CD4-positive, CD25-positive, alpha-beta regulatory T cell (primary cell): ENCODE results near the gene SYNE1. TPM values are rescaled to one million over a fixed set of nuclear protein-coding genes. Genes with fewer than 3 reads are reported as not detected.

Source experiments
- ATAC-seq, 2 donors: fragments of 150-1000 bp; cut with Tn5 transposase; one replicate each; pipeline ENCODE4 v1.10.0; 2021; ENCODE audit warnings: low read depth in 2 of 2, moderate number of reproducible peaks in 2 of 2, moderate library complexity in 1 of 2
- DNase-seq, 3 donors: peaks; one replicate each; pipeline versions ENCODE4 v3.0.0 to v3.0.0-alpha.2; 2012 to 2022; ENCODE audit warnings: mixed read lengths in 1 of 3
- H3K27ac ChIP-seq: one replicate; pipeline ENCODE4 v1.7.0; 2013; ENCODE audit warnings: mild to moderate bottlenecking, low read length; ENCODE audit not compliant: insufficient read depth, poor library complexity, severe bottlenecking
- H3K27me3 ChIP-seq: one replicate; pipeline ENCODE4 v1.7.0; 2013; ENCODE audit warnings: low read length; ENCODE audit not compliant: control insufficient read depth, insufficient read depth
- H3K36me3 ChIP-seq: one replicate; pipeline ENCODE4 v1.7.0; 2013; ENCODE audit warnings: mild to moderate bottlenecking, low read length, moderate library complexity; ENCODE audit not compliant: control insufficient read depth, insufficient read depth
- H3K4me1 ChIP-seq: 2 replicates; pipeline ENCODE4 v1.7.0; 2013; ENCODE audit warnings: mild to moderate bottlenecking, low read length; ENCODE audit not compliant: insufficient read depth, control insufficient read depth, poor library complexity, severe bottlenecking
- H3K4me3 ChIP-seq: one replicate; pipeline ENCODE4 v1.7.0; 2013; ENCODE audit warnings: low read depth, mild to moderate bottlenecking, low read length, moderate library complexity
- H3K9me3 ChIP-seq, 2 experiments: 1 replicate in 1 of 2; 2 replicates in 1 of 2; pipeline ENCODE4 v1.7.0; 2013; ENCODE audit warnings: low read length in 2 of 2, mild to moderate bottlenecking in 1 of 2, moderate library complexity in 1 of 2; ENCODE audit not compliant: control insufficient read depth in 2 of 2
- H3K27ac Mint-ChIP-seq, 3 donors: one replicate each; pipeline ENCODE4 v1.8.0; 2020 to 2022; ENCODE audit warnings: mild to moderate bottlenecking in 3 of 3, mixed read lengths in 3 of 3, moderate library complexity in 2 of 3
- H3K27me3 Mint-ChIP-seq: one replicate; pipeline ENCODE4 v1.8.0; 2022; ENCODE audit warnings: mild to moderate bottlenecking, mixed read lengths
- H3K36me3 Mint-ChIP-seq: one replicate; pipeline ENCODE4 v1.8.0; 2020; ENCODE audit warnings: mixed read lengths
- H3K4me1 Mint-ChIP-seq, 4 donors: one replicate each; pipeline ENCODE4 v1.8.0; 2020 to 2022; ENCODE audit warnings: mixed read lengths in 4 of 4, mild to moderate bottlenecking in 1 of 4
- H3K4me3 Mint-ChIP-seq, 4 donors: one replicate each; pipeline ENCODE4 v1.8.0; 2020 to 2022; ENCODE audit warnings: mild to moderate bottlenecking in 4 of 4, mixed read lengths in 4 of 4, moderate library complexity in 3 of 4
- H3K9me3 Mint-ChIP-seq, 7 donors: one replicate each; pipeline ENCODE4 v1.8.0; 2020 to 2022; ENCODE audit warnings: mixed read lengths in 7 of 7, mild to moderate bottlenecking in 3 of 7, moderate library complexity in 2 of 7
- polyA plus RNA-seq, 4 donors: library from polyadenylated mRNA; unstranded; fragments of 300-500 nt; fragmentation: Illumina TruSeq; gene quantifications; one replicate each; pipeline ENCODE4 v1.2.3, GENCODE V29; 2021
- total RNA-seq: library from RNA; stranded (reverse); gene quantifications from one replicate; pipeline ENCODE4 v1.2.3, GENCODE V29; 2022

Gene SYNE1
- total and polyA plus RNA-seq, 5 donors from 2014 or later: 48.1 to 166 (median 57.3) TPM

DNA sequence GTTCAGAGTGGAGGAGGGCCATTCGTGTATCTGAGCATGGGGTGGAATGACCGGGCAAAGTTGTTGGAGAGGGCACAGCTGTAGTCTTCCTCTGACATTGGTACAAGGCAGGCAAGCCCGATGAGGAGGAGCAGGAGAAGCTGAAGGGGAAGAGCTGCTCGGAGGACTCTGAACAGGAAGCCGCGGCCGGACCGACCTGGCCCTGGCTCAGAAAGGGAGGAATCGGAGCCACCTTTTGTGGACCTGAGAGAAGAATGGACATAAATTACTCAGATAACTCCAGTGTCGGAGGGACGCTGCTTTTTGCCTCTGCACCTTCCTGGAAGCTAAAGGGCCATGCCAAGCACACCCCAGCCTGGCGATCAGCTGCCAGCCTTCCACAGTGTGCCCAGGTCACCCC is 514.7 kb downstream of the SYNE1 start:
- DNase-seq (no peak), ATAC-seq (no peak)
- no peak overlapping the region for H3K27ac ChIP-seq
- H3K9me3 Mint-ChIP-seq: peaks cover 0 to 5% (median 0%) of the 10 kb centered on the region in 7 donors
- no peak overlapping the region for H3K4me3 ChIP-seq
- no peaks in the 10 kb centered on the region for H3K27me3 Mint-ChIP-seq
- H3K36me3 ChIP-seq: peaks cover 83% of the 10 kb centered on the region
- no peaks in the 10 kb centered on the region for H3K9me3 ChIP-seq
- peaks cover 46% of the 10 kb centered on the region for H3K36me3 Mint-ChIP-seq
- H3K27me3 ChIP-seq: no peaks in the 10 kb centered on the region
- peak overlapping the region in 1 of 3 donors; percentile 67 for H3K27ac Mint-ChIP-seq
- H3K4me1 ChIP-seq: no peaks in the 10 kb centered on the region
- H3K4me3 Mint-ChIP-seq: no peak overlapping the region
- H3K4me1 Mint-ChIP-seq: peaks cover 1 to 14% (median 7%) of the 10 kb centered on the region in 4 donors

- H3K4me1 ChIP-seq: no peaks in the 10 kb centered on the region
- peaks cover 45% of the 10 kb centered on the region for H3K36me3 Mint-ChIP-seq
- H3K4me1 Mint-ChIP-seq: peaks cover 2 to 13% (median 7%) of the 10 kb centered on the region in 4 donors
- ATAC-seq: no peak
- no peak for DNase-seq
- no peak overlapping the region for H3K4me3 Mint-ChIP-seq
- H3K9me3 Mint-ChIP-seq: peaks cover 0 to 5% (median 0%) of the 10 kb centered on the region in 7 donors
- no peaks in the 10 kb centered on the region for H3K27me3 ChIP-seq
- no peaks in the 10 kb centered on the region for H3K9me3 ChIP-seq
- H3K4me3 ChIP-seq: no peak overlapping the region
- no peaks in the 10 kb centered on the region for H3K27me3 Mint-ChIP-seq
- peak overlapping the region in 1 of 3 donors; percentile 67 for H3K27ac Mint-ChIP-seq
- H3K27ac ChIP-seq: no peak overlapping the region
- H3K36me3 ChIP-seq: peaks cover 78% of the 10 kb centered on the region
Measured at GRCh38 chr6:152121910-152122309, 515.3 kb downstream of the SYNE1 start.

DNA sequence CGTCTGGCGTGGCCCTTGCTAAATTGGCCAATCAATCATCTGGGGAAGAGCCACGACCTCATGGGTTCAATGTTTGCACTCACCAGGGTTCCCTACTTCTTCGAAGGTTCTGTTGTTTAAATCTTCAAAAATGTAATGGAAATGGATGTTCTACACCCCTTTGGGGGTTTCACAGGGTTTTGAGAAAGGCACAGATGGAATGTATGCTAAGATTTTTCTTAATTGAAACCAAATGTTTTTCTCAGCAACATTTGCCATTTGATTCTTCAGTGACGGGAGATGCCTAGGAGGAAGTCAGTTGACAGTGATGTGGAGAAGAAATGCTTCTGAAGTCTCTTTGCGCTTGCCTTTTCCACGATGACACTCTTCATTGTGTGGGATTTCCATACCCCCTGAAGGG is 517.3 kb downstream of the SYNE1 start:
- H3K4me1 Mint-ChIP-seq: peaks cover 2 to 7% (median 6%) of the 10 kb centered on the region in 4 donors
- H3K9me3 Mint-ChIP-seq: peaks cover 0 to 5% (median 0%) of the 10 kb centered on the region in 7 donors
- Histone ChIP-seq H3K4me1 (no peaks in the 10 kb centered on the region), H3K36me3 (peaks cover 57% of the 10 kb centered on the region), H3K9me3 (no peaks in the 10 kb centered on the region), H3K27ac (no peak overlapping the region), H3K4me3 (no peak overlapping the region), H3K27me3 (no peaks in the 10 kb centered on the region)
- ATAC-seq (no peak), DNase-seq (no peak)
- H3K27ac Mint-ChIP-seq: no peak overlapping the region
- H3K4me3 Mint-ChIP-seq: no peak overlapping the region
- no peaks in the 10 kb centered on the region for H3K27me3 Mint-ChIP-seq
- peaks cover 45% of the 10 kb centered on the region for H3K36me3 Mint-ChIP-seq

GRCh38 chr6:152118678-152119077 is 518.5 kb downstream of the SYNE1 start:
- Mint-ChIP-seq H3K9me3 (peaks cover 0 to 5% (median 0%) of the 10 kb centered on the region in 7 donors), H3K4me1 (peaks cover 2 to 7% (median 5%) of the 10 kb centered on the region in 4 donors), H3K27me3 (no peaks in the 10 kb centered on the region), H3K27ac (no peak overlapping the region), H3K36me3 (peaks cover 39% of the 10 kb centered on the region), H3K4me3 (no peak overlapping the region)
- no peak overlapping the region for H3K4me3 ChIP-seq
- no peaks in the 10 kb centered on the region for H3K9me3 ChIP-seq
- H3K4me1 ChIP-seq: no peaks in the 10 kb centered on the region
- H3K27me3 ChIP-seq: no peaks in the 10 kb centered on the region
- no peak for ATAC-seq
- DNase-seq: no peak
- H3K27ac ChIP-seq: no peak overlapping the region
- peaks cover 46% of the 10 kb centered on the region for H3K36me3 ChIP-seq

GRCh38 chr6:152118224-152118623 is 518.9 kb downstream of the SYNE1 start:
- H3K27ac Mint-ChIP-seq: peak overlapping the region; percentile 44 to 66 (median 59)
- Histone ChIP-seq H3K4me1 (no peaks in the 10 kb centered on the region), H3K27me3 (no peaks in the 10 kb centered on the region), H3K36me3 (peaks cover 42% of the 10 kb centered on the region), H3K9me3 (no peaks in the 10 kb centered on the region), H3K27ac (no peak overlapping the region), H3K4me3 (no peak overlapping the region)
- H3K9me3 Mint-ChIP-seq: peaks cover 0 to 5% (median 0%) of the 10 kb centered on the region in 7 donors
- DNase-seq (no peak), ATAC-seq (no peak)
- peaks cover 0 to 7% (median 4%) of the 10 kb centered on the region in 4 donors for H3K4me1 Mint-ChIP-seq
- H3K27me3 Mint-ChIP-seq: no peaks in the 10 kb centered on the region
- peaks cover 37% of the 10 kb centered on the region for H3K36me3 Mint-ChIP-seq
- no peak overlapping the region for H3K4me3 Mint-ChIP-seq

GRCh38 chr6:152117156-152118133 is 519.7 kb downstream of the SYNE1 start:
- Mint-ChIP-seq H3K4me1 (peaks cover 0 to 7% (median 4%) of the 10 kb centered on the region in 4 donors), H3K27ac (peak overlapping the region; percentile 44 to 66 (median 59)), H3K36me3 (peaks cover 37% of the 10 kb centered on the region), H3K27me3 (no peaks in the 10 kb centered on the region), H3K9me3 (peaks cover 0 to 5% (median 0%) of the 10 kb centered on the region in 7 donors), H3K4me3 (no peak overlapping the region)
- Histone ChIP-seq H3K9me3 (no peaks in the 10 kb centered on the region), H3K27me3 (no peaks in the 10 kb centered on the region), H3K27ac (no peak overlapping the region), H3K4me3 (no peak overlapping the region), H3K4me1 (no peaks in the 10 kb centered on the region), H3K36me3 (peaks cover 34% of the 10 kb centered on the region)
- DNase-seq (peak in 1 of 3 donors; percentile 38), ATAC-seq (no peak)

DNA sequence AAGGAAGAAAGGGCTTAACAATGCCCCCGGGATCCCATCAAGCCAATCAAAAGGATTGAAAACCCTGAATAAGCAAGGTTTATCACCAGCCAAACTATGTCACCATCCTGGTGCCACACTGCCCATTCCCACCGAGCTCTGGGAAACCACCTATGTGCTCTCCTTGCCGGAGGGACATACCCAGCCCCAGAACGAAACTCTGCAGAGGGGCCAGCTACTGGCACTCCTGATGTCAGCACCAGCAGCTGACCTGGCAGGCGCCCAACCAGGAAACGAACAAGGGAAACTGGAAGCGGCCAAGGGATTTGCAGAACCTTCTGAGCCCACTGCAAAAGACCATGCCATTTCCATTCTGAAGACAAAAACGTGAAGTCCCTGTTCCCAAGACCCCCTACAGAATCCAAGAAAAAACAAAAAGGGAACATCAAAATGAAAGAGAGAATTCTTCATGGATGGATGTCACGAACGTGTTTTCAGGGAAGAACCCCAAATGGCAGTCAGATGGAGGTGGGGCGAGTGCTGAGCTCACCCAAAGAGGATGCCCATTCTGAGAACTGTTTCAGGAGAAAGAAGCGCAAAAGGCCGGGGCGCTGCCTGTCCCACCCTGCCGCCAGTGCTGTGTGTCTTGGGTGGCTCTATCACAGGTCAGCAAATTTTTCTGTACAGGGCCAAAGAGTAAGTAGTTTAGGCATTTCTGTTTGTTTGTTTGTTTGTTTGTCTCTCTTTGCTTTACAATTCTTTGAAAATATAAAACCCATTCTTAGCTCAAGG is 524.5 kb downstream of the SYNE1 start:
- no peak for ATAC-seq
- no peaks in the 10 kb centered on the region for H3K27me3 Mint-ChIP-seq
- H3K27ac Mint-ChIP-seq: no peak overlapping the region
- Histone ChIP-seq H3K36me3 (no peaks in the 10 kb centered on the region), H3K27me3 (no peaks in the 10 kb centered on the region), H3K27ac (no peak overlapping the region), H3K4me1 (no peaks in the 10 kb centered on the region), H3K4me3 (no peak overlapping the region), H3K9me3 (no peaks in the 10 kb centered on the region)
- H3K4me3 Mint-ChIP-seq: no peak overlapping the region
- H3K9me3 Mint-ChIP-seq: peaks cover 0 to 3% (median 0%) of the 10 kb centered on the region in 7 donors
- DNase-seq: no peak
- no peaks in the 10 kb centered on the region for H3K36me3 Mint-ChIP-seq
- peaks cover 0 to 7% (median 1%) of the 10 kb centered on the region in 4 donors for H3K4me1 Mint-ChIP-seq
